Measurements from ENCODE around the gene TPSB2. TPM values are rescaled to one million over a fixed set of nuclear protein-coding genes. Genes with fewer than 3 reads are reported as not detected.
"Not testable (repeated sequence)": the region's sequence is repeated elsewhere in the genome, so short reads cannot be mapped to it uniquely, and the experiment has no call there.

The TPSB2 gene
- polyA plus RNA-seq, 1 donor from 2014 or later: not detected

DNA sequence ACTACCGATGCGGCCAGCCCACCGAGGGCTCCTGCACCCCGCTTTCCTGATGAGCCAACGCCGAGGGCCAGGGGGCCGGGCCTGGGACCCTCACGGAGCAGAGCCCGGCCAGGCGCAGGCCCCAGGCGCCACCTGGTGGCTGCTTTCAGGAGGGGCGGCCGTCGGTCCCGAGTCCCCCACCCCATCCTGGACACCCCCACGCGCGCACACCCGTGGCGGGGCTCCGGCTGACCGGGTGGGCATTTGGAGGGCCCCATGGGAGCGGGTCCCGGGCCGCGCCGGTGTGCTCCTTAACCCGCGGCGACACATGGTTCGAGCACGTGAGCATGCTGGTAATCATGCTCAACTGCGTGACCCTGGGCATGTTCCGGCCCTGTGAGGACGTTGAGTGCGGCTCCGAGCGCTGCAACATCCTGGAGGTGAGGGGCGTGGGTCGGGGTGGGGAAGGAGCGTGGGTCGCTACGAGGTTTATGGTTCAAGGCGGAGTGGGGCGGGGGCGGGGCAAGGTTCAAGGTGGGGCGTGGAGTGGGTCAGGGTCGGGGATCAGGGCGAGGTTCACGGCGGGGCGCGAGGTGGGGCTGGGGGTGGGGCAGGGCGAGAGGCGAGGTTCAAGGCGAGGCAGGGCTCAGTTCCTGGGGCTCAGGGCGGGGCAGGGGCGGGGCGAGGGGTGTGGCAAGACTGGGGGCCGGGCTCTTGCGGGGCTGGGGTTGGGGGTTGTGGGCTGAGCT lies 35.2 kb downstream of the TPSB2 start:
- no peaks in the 10 kb centered on the region for H3K9me3 Mint-ChIP-seq
- H3K4me1 Mint-ChIP-seq: no peaks in the 10 kb centered on the region
- peaks cover 8% of the 10 kb centered on the region for H3K27me3 Mint-ChIP-seq
- no peak overlapping the region for H3K27ac Mint-ChIP-seq
- H3K4me3 Mint-ChIP-seq: no peak overlapping the region
- H3K36me3 Mint-ChIP-seq: no peaks in the 10 kb centered on the region

DNA sequence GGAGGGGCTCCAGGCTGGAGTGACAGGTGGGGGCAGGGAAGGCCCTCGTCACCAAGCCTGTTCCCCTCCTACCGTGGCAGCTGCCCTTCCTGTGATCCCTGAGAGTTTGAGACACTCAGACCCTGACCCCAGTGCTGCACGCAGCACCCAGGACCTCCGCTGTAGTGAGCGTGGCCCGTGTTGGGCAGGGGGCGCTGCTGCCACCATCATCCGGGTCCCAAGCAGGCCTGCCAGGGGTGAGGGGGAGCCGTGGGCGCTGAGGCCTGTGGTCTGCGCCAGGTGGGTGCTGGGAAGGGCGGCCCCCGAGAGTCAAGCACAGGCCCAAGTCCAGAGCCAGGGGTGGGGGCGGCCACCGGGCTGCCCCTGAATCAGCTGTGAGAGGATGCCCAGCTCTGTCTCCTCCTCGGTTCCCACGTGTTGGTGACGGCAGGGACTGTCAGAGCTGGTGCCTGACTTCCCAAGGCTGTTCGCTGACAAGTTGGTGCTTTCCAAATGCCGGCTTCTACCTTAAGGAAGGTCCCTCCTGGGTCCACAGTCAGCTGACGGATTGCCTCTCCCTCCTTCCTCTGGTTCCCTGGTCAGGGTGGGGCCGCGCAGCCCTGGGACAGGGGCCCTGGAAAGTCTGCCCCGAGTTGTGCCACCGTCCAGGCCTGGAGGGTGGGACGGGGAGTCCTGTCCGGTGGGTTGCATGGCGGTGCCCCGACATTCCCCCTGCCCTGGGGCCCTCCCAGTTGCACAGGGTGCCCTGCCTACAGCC lies 36.0 kb downstream of the TPSB2 start:
- H3K27ac Mint-ChIP-seq: no peak overlapping the region
- no peaks in the 10 kb centered on the region for H3K36me3 Mint-ChIP-seq
- no peak overlapping the region for H3K4me3 Mint-ChIP-seq

DNA sequence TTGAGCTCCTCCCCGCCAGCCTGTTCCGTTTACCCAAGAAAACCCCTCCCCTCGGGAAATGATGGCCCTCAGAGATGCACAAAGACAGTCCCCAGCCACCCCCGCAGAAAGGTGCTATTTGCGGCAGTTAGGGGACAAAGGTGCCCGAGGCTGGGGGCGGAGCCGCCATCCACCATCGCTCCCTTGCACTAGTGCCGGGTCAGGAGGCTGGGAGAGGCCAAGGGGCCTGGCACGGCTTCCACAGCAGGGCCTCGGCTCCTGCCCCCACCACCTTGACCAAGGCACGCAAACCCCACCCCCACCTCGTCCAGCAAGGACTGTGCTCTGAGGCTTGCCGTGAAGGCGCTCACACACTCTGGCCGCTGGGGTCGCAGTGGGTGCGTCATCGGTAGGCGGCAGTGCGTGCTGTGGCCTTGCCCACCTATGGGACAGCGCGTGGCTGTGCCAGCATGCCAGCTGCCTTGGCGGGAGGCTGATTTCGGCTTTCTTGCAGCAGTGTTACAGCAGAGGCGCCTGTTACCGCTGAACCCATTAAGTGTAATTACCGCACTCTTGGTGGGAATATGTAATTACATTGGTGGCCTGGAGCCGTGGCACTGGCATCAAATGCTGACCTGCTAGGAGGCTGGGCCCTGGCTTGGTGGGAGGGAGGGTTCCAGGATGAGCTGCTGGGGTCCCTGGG lies 36.7 kb downstream of the TPSB2 start:
- Mint-ChIP-seq H3K9me3 (no peaks in the 10 kb centered on the region), H3K36me3 (no peaks in the 10 kb centered on the region), H3K4me1 (no peaks in the 10 kb centered on the region), H3K27ac (no peak overlapping the region), H3K27me3 (peaks cover 8% of the 10 kb centered on the region), H3K4me3 (no peak overlapping the region)

More for the DNA sequence above, 36.0 kb downstream of the TPSB2 start:
- Mint-ChIP-seq H3K9me3 (no peaks in the 10 kb centered on the region), H3K4me1 (no peaks in the 10 kb centered on the region), H3K27me3 (peaks cover 8% of the 10 kb centered on the region)

DNA sequence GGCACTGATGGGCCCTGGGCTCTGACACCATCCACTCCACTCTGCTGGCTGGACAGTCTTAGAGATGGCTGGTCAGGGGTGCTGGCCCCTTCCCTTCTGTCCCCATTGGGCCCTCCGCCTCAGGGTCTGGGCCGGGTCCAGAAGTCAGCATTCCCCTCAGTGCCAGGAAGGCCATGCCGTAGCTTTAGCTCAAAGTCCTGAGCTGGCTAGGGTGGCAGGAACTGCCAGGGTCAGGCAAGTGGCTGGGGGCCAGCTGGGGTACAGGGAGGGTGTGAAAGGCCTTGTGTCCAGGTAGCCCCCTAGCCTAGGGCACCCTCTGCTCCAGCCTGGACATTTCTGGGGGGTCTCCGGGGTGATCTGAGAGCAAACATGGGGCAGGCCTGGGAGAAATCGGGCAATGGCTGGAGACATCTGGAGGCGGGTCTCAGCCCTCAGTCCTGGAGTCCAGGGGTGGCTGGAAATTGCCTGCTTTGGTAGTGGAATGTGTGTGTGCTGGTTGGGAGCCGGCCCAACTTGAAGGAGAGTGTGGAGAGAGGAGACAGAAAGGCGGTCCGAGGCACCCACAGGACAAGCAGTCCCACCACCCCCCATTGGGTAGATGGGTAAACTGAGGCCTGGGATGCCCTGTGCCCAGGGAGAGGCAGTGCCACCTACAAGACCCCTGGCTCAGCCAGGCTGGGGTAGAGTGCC lies 37.5 kb downstream of the TPSB2 start:
- H3K4me3 Mint-ChIP-seq: peak overlapping the region in 1 of 4 donors; percentile 79
- no peaks in the 10 kb centered on the region for H3K9me3 Mint-ChIP-seq
- H3K27ac Mint-ChIP-seq: no peak overlapping the region
- no peaks in the 10 kb centered on the region for H3K36me3 Mint-ChIP-seq
- H3K4me1 Mint-ChIP-seq: no peaks in the 10 kb centered on the region
- peaks cover 8% of the 10 kb centered on the region for H3K27me3 Mint-ChIP-seq

DNA sequence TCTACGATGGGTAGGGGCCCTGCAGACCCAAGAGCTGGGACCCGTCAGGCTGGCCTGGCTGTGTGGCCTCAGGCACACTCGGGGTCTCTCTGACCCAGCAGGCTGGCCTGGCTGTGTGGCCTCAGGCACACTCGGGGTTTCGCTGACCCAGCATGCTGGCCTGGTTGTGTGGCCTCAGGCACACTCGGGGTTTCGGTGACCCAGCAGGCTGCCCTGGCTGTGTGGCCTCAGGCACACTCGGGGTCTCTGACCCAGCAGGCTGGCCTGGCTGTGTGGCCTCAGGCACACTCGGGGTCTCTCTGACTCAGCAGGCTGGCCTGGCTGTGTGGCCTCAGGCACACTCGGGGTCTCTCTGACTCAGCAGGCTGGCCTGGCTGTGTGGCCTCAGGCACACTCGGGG lies 39.2 kb downstream of the TPSB2 start:
- not testable (repeated sequence) for H3K9me3 Mint-ChIP-seq, H3K27me3 Mint-ChIP-seq, H3K27ac Mint-ChIP-seq, H3K36me3 Mint-ChIP-seq, H3K4me3 Mint-ChIP-seq, H3K4me1 Mint-ChIP-seq

DNA sequence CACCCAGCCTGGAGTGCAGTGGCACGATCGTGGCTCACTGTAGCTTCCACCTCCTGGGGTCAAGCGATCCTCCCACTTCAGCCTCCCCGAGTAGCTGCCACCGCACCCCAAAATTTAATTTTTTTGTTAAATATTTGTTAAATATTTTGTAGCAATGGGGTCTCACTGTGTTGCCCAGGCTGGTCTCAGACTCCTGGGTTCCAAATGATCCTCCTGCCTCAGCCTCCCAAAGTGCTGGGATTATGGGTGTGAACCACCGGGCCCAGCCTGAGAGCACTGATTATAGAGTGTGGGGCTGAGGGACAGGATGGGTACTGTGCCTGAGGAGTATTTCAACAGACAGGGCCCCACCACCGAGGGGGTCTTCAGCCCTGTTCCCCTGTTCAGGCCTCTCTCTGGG lies 40.5 kb downstream of the TPSB2 start:
- Mint-ChIP-seq H3K4me3 (no peak overlapping the region), H3K4me1 (no peaks in the 10 kb centered on the region), H3K27ac (no peak overlapping the region), H3K9me3 (no peaks in the 10 kb centered on the region), H3K27me3 (peaks cover 8% of the 10 kb centered on the region), H3K36me3 (no peaks in the 10 kb centered on the region)

DNA sequence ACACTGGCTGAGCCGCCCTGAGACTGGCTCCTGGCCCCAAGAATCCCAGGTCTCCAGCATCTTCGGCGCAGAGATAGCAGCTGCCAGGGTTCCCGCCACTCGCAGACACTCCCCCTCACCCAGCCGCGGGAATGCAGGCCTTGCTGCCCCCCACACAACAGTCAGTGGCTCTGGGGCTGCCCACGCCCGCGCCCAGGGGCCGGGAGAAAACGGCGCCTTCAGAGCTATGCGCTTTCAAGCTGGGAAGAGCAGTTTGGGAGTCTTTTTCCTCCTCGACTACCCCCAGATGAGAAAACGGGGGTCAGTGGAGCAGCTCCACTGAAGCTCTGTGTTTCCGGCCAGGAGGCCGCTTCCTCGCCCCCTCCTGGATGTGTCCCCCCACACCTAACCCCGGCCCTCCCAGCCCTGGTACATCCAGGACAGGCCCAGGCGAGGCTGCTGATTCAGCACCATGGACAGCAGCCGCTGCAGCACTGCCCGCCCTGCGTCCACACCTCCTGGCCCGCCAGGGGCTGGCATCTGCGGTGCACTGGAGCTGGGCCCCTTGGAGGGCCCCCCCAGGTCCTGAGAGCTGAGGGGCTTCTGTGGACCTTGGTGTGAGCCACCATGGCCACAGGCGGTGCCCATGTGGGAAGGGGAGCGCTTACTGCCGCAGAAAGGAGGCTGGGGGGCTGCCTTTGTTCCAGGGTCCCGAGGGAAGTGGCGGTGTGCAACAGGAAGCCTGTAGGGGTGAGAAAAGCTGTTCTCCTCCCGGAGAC lies 41.4 kb downstream of the TPSB2 start:
- Mint-ChIP-seq H3K27me3 (peaks cover 8% of the 10 kb centered on the region), H3K9me3 (no peaks in the 10 kb centered on the region), H3K4me3 (no peak overlapping the region), H3K4me1 (no peaks in the 10 kb centered on the region), H3K36me3 (no peaks in the 10 kb centered on the region), H3K27ac (peak overlapping the region in 1 of 3 donors; percentile 59)

DNA sequence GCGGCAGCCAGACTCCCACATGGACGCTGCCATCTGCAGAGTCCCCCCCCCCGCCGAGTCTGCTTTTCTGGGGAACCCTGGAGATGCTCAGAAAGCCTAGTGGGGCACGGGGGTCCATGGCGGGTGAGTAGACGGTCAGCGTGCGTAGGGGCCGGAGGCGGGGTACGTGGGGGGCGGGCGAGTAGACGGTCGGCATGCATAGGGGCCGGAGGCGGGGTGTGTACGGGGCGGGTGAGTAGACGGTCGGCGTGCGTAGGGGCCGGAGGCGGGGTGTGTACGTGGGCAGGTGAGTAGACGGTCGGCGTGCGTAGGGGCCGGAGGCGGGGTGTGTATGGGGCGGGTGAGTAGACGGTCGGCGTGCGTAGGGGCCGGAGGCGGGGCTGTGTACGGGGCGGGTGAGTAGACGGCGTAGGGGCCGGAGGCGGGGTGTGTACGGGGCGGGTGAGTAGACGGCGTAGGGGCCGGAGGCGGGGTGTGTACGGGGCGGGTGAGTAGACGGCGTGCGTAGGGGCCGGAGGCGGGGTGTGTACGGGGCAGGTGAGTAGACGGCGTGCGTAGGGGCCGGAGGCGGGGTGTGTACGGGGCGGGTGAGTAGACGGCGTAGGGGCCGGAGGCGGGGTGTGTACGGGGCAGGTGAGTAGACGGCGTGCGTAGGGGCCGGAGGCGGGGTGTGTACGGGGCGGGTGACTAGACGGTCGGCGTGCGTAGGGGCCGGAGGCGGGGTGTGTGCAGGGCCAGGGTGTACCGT lies 44.4 kb downstream of the TPSB2 start:
- H3K9me3 Mint-ChIP-seq, H3K27me3 Mint-ChIP-seq, H3K36me3 Mint-ChIP-seq, H3K4me1 Mint-ChIP-seq, H3K27ac Mint-ChIP-seq, H3K4me3 Mint-ChIP-seq: not testable (repeated sequence)

DNA sequence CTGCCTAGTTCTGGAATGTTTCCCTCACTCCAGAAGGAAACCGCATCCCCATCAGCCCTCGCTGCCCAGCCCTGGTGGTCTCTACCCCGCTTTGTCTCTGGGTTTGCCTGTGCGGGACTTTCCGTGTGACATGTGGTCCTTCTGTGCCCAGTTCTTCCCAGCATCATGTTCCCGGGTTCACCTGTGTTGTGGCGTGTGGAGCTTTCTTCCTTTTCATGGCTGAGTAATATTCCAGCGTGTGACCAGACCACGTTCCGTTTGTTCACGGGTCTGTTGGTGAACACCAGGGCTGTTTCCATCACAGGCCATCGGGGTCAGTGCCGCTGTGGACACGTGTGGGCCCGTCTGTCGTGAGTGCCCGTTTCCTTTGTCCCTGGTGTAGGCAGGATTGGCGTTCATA lies 45.0 kb downstream of the TPSB2 start:
- Mint-ChIP-seq H3K36me3 (no peaks in the 10 kb centered on the region), H3K27me3 (no peaks in the 10 kb centered on the region), H3K4me3 (no peak overlapping the region), H3K4me1 (no peaks in the 10 kb centered on the region), H3K27ac (no peak overlapping the region), H3K9me3 (no peaks in the 10 kb centered on the region)

DNA sequence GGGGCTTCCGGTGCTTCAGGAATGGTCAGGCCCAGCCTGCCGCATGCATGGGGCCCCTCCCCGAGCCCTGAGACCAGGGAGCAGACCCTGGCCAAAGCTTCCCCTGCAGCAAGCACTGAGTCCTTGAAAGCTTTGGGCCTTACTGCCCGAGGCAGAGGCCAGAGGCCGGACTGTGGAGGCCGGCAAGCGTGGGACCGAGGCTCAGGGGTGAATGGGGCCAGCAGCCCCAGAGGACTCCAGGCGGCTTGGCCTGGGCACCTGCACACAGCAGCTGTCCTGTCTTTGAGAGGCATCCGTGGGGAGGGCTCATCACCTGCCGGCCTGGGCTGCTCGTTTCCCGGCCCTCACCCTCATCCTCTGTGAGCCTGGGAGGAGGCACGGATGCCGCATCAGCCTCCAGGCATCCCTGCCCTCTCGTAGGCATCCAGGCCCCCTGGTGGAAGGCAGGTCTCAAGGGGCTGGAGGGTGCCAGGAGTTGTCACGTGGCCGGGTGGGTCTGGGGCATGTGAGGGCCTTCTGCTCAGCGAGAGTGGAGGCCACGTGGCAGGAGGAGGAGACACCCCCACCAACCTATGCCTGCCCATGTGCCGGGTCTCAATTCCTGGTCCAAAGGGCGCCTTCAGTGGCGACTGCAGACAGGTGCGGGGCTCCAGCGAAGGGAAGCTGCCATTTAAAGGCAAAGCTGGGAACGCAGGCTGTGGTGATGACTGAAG lies 45.7 kb downstream of the TPSB2 start:
- Mint-ChIP-seq H3K4me3 (no peak overlapping the region), H3K4me1 (no peaks in the 10 kb centered on the region), H3K27me3 (no peaks in the 10 kb centered on the region), H3K9me3 (no peaks in the 10 kb centered on the region), H3K27ac (no peak overlapping the region), H3K36me3 (no peaks in the 10 kb centered on the region)

DNA sequence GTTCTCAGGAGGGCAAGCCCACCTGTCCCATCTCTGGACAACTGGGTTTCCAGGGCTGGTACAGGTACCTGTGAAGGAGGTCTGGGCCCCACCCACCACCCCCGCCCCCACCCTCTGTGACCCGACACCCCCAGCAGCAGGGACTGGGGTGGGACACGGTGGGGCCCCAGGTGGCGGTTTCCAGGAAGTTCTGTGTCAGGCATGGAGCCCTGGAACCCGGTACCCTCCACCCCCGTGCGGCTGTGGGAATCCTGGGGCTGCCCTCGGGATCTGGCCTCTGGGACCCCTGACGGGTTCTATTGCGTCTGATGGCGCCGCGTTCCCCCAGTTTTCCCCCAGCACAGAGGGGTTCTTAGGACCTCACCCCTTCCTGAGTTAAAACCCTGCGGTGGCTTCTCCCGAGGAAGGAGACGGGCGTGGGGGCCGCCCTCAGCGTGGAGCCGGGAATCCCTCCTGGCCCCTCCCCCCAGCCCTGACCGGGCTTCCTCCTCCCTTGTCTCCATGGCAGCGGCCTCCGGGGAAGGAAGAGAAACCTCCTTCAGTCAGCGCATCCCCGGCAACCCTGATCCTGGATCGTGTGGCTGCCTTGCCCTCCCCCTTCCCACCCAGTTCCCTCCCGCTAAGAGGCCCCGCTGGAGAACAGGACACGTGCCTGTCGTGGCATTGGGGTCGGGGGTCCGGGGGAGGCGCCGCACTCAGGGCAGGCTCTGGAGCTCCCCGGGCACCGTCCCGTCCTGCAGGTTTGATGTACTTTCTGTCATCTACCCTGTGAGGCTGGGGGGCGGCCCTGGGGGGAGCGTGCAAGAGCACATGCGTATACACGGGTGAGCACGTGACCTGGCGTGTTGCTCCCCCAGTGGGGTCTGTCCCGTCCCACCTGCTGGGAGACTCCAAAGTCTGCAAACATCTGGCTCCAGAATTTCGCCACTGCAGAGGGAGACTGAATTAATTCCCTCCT lies 46.8 kb downstream of the TPSB2 start:
- Mint-ChIP-seq H3K4me1 (no peaks in the 10 kb centered on the region), H3K36me3 (no peaks in the 10 kb centered on the region), H3K9me3 (no peaks in the 10 kb centered on the region), H3K27me3 (no peaks in the 10 kb centered on the region), H3K4me3 (no peak overlapping the region), H3K27ac (no peak overlapping the region)

DNA sequence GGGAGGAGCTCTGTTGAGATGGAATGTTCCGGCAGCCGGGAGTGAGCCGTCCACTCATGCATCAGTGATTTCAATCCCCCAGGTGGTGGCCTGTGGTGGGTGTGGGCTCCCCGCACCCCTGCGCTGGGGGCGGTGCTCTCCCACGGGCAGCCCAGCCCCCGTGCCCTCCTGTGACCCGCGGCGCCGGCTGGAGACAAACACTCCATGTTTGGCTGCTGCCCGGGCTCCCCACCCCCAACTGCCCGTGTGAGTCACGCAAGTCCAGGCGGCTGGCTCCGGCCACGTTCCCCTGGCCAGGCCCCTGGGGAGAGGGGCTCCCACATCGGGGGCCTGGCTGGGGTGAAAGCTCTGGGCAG lies 47.7 kb downstream of the TPSB2 start:
- Mint-ChIP-seq H3K9me3 (no peaks in the 10 kb centered on the region), H3K27me3 (no peaks in the 10 kb centered on the region), H3K4me3 (no peak overlapping the region), H3K27ac (no peak overlapping the region), H3K4me1 (no peaks in the 10 kb centered on the region), H3K36me3 (no peaks in the 10 kb centered on the region)
